Activated B cell treated with CpG ODN at 0.5 μM for 24 hours (primary cell): ENCODE data around the gene ABCA13. TPM values are rescaled to one million over a fixed set of nuclear protein-coding genes. Genes with fewer than 3 reads are reported as not detected.

Experiments
- ATAC-seq: fragments of 200-7000 bp; cut with Tn5 transposase; one replicate; pipeline ENCODE4 v1.10.0; 2021; ENCODE audit warnings: low read depth, mild to moderate bottlenecking, moderate library complexity
- CTCF ChIA-PET: fragments of 350-600 bp; sonication (Branson Sonifier 250); formaldehyde crosslinking; loops from one replicate; lab custom pipeline; 2021; ENCODE audit warnings: antibody characterized with exemption; lab: Charles Lee
- POLR2A ChIA-PET: fragments of 350-600 bp; sonication (Branson Sonifier 250); formaldehyde crosslinking; loops from one replicate; lab custom pipeline; 2021; ENCODE audit warnings: antibody characterized with exemption; lab: Charles Lee
- DNase-seq: peaks from one replicate; pipeline ENCODE4 v3.0.0; 2022
- H3K27ac Mint-ChIP-seq: one replicate; pipeline ENCODE4 v1.8.0; 2020; ENCODE audit warnings: mixed read lengths
- H3K27me3 Mint-ChIP-seq: one replicate; pipeline ENCODE4 v1.8.0; 2021; ENCODE audit warnings: mixed read lengths
- H3K36me3 Mint-ChIP-seq: one replicate; pipeline ENCODE4 v1.8.0; 2021; ENCODE audit warnings: low read depth, mixed read lengths
- H3K4me1 Mint-ChIP-seq: one replicate; pipeline ENCODE4 v1.8.0; 2021; ENCODE audit warnings: mixed read lengths
- H3K4me3 Mint-ChIP-seq: one replicate; pipeline ENCODE4 v1.8.0; 2020; ENCODE audit warnings: mild to moderate bottlenecking, mixed read lengths
- H3K9me3 Mint-ChIP-seq: one replicate; pipeline ENCODE4 v1.8.0; 2020; ENCODE audit warnings: mixed read lengths
- intact Hi-C: fragments of 100-400 bp; cut with micrococcal nuclease; formaldehyde crosslinking; loops from one replicate; pipeline ENCODE4 v1.15.1; 2024
- total RNA-seq: library from RNA; stranded (reverse); gene quantifications from 2 replicates; pipeline ENCODE4 v1.2.3, GENCODE V29; 2022
- TF ChIP-seq, protein P1 (sequence below): fragments of 200-600 bp; IDR thresholded peaks from one replicate; pipeline ENCODE4 v1.8.0; 2022; ENCODE audit warnings: antibody characterized with exemption, mild to moderate bottlenecking

Gene ABCA13
- total RNA-seq, 1 donor from 2014 or later = not detected

- Mint-ChIP-seq H3K27ac (no peak overlapping the region), H3K36me3 (no peaks in the 10 kb centered on the region), H3K27me3 (no peaks in the 10 kb centered on the region), H3K4me3 (no peak overlapping the region), H3K9me3 (peaks cover 4% of the 10 kb centered on the region), H3K4me1 (no peaks in the 10 kb centered on the region)
- DNase-seq = no peak
- ATAC-seq = no peak
- ChIA-PET CTCF (no interaction called here), POLR2A (no interaction called here)
- intact Hi-C loops = no loop called here
- TF ChIP-seq, protein P1, sequence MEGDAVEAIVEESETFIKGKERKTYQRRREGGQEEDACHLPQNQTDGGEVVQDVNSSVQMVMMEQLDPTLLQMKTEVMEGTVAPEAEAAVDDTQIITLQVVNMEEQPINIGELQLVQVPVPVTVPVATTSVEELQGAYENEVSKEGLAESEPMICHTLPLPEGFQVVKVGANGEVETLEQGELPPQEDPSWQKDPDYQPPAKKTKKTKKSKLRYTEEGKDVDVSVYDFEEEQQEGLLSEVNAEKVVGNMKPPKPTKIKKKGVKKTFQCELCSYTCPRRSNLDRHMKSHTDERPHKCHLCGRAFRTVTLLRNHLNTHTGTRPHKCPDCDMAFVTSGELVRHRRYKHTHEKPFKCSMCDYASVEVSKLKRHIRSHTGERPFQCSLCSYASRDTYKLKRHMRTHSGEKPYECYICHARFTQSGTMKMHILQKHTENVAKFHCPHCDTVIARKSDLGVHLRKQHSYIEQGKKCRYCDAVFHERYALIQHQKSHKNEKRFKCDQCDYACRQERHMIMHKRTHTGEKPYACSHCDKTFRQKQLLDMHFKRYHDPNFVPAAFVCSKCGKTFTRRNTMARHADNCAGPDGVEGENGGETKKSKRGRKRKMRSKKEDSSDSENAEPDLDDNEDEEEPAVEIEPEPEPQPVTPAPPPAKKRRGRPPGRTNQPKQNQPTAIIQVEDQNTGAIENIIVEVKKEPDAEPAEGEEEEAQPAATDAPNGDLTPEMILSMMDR = no peak
Measured at GRCh38 chr7:48261696-48262095, 90.4 kb downstream of the ABCA13 start.

DNA sequence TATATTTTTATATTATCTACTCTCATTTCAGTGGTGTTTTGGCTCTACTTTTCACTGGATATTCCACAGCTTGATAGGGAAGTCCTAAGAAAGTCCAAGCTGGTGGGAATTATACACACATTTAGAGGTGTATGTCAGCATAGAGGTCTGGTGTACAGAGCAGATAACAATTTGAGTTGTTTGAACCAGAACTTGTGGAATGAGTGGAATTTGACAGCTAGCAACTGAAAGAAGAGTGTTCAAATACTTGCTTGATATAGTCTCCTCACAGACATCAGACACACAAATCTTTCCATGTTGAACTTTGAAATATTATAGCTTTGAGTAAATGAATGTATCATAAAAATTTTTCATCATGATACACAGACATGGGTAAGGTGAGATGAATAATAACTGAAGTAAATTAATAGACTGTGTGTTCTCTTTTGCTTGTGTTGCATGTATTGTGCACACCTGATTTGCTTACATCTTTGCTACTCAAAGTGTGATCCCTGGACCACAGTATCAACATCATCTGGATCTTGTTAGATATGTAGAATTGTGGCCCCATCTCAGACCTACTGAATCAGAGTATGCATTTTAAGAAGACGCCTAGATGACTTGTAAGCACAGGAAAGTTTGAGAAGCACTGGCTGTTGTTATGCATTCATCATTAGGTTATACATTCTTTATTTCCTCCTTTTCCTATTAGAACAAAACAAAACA lies 91.5 kb downstream of the ABCA13 start:
- ChIA-PET POLR2A (no interaction called here), CTCF (no interaction called here)
- ATAC-seq (no peak), DNase-seq (no peak)
- no peaks in the 10 kb centered on the region for H3K4me1 Mint-ChIP-seq
- intact Hi-C loops = no loop called here
- no peaks in the 10 kb centered on the region for H3K9me3 Mint-ChIP-seq
- H3K27ac Mint-ChIP-seq = no peak overlapping the region
- H3K36me3 Mint-ChIP-seq = no peaks in the 10 kb centered on the region
- TF ChIP-seq, protein P1 = no peak
- no peak overlapping the region for H3K4me3 Mint-ChIP-seq
- no peaks in the 10 kb centered on the region for H3K27me3 Mint-ChIP-seq

- POLR2A ChIA-PET = no interaction called here
- Mint-ChIP-seq H3K36me3 (no peaks in the 10 kb centered on the region), H3K4me1 (no peaks in the 10 kb centered on the region), H3K4me3 (no peak overlapping the region), H3K27me3 (no peaks in the 10 kb centered on the region), H3K27ac (no peak overlapping the region), H3K9me3 (no peaks in the 10 kb centered on the region)
- TF ChIP-seq, protein P1 = no peak
- DNase-seq (no peak), ATAC-seq (no peak)
- intact Hi-C loops = no loop called here
- CTCF ChIA-PET = no interaction called here
Measured at GRCh38 chr7:48263311-48263650, 92.0 kb downstream of the ABCA13 start.

- TF ChIP-seq, protein P1 = no peak
- no peaks in the 10 kb centered on the region for H3K9me3 Mint-ChIP-seq
- no peak overlapping the region for H3K4me3 Mint-ChIP-seq
- intact Hi-C loops = no loop called here
- ATAC-seq (no peak), DNase-seq (no peak)
- H3K27ac Mint-ChIP-seq = no peak overlapping the region
- H3K4me1 Mint-ChIP-seq = no peaks in the 10 kb centered on the region
- CTCF ChIA-PET = no interaction called here
- no peaks in the 10 kb centered on the region for H3K36me3 Mint-ChIP-seq
- POLR2A ChIA-PET = no interaction called here
- H3K27me3 Mint-ChIP-seq = peaks cover 5% of the 10 kb centered on the region
Measured at GRCh38 chr7:48269066-48269465, 97.8 kb downstream of the ABCA13 start.

DNA sequence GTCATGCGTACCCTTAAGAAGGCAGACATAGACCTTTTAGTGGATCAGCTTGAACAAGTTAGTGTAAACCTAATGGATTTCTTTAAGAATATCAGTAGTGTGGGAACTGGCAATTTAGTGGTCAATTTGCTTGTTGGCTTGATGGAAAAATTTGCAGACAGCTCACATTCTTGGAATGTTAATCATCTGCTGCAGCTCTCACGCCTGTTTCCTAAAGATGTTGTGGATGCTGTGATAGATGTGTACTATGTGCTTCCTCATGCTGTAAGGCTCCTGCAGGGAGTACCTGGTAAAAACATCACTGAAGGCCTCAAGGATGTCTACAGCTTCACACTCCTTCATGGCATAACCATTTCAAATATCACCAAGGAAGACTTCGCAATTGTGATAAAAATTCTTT lies 103.4 kb downstream of the ABCA13 start:
- intact Hi-C loops = no loop called here
- CTCF ChIA-PET = no interaction called here
- no peak overlapping the region for H3K4me3 Mint-ChIP-seq
- no peak for DNase-seq
- TF ChIP-seq, protein P1 = no peak
- H3K27me3 Mint-ChIP-seq = peaks cover 2% of the 10 kb centered on the region
- no peak for ATAC-seq
- H3K27ac Mint-ChIP-seq = no peak overlapping the region
- no peaks in the 10 kb centered on the region for H3K4me1 Mint-ChIP-seq
- no peaks in the 10 kb centered on the region for H3K36me3 Mint-ChIP-seq
- POLR2A ChIA-PET = no interaction called here
- no peaks in the 10 kb centered on the region for H3K9me3 Mint-ChIP-seq
